SK-N-SH (cell line): Measurements from ENCODE around the gene EPB41L2. TPM values are rescaled to one million over a fixed set of nuclear protein-coding genes. Genes with fewer than 3 reads are reported as not detected.

Experiments
- CTCF ChIA-PET: fragments of 300-600, 350-600 bp; formaldehyde crosslinking; extraction: SDS; loops from one replicate; lab custom pipeline; 2021; lab: Yijun Ruan, JAX
- POLR2A ChIA-PET: fragments of 350-600 bp; sonication (Branson Sonifier 250); formaldehyde crosslinking; extraction: SDS; loops from one replicate; lab custom pipeline; 2020; ENCODE audit warnings: antibody characterized with exemption, inconsistent platforms; lab: Yijun Ruan, JAX
- DNase-seq: peaks from one replicate; pipeline ENCODE4 v3.0.0; 2012
- H2AFZ ChIP-seq: fragments of 200-600 bp; sonication (generic); 2 replicates; pipeline ENCODE4 v1.8.1; 2016; ENCODE audit warnings: antibody characterized with exemption, mild to moderate bottlenecking, low read depth
- H3F3A ChIP-seq: fragments of 200-600 bp; sonication (generic); replicated peaks from 2 replicates; pipeline ENCODE3; 2016; ENCODE audit warnings: antibody characterized with exemption, mild to moderate bottlenecking; ENCODE audit not compliant: insufficient read depth
- H3K27ac ChIP-seq, 2 experiments: fragments of 200-500 bp in 1 of 2; fragments of 200-600 bp in 1 of 2; sonication (Bioruptor generic) in 1 of 2; sonication (generic), shearing (Covaris generic) in 1 of 2; 2 replicates each; pipeline versions ENCODE4 v1.5.1 to v1.6.1; 2014 to 2016; ENCODE audit warnings: low read depth in 2 of 2, inconsistent platforms in 1 of 2, low read length in 1 of 2, mild to moderate bottlenecking in 1 of 2, mixed read lengths in 1 of 2
- H3K27me3 ChIP-seq: fragments of 200-600 bp; sonication (generic), shearing (Covaris generic); 2 replicates; pipeline ENCODE4 v1.6.1; 2016; ENCODE audit warnings: mixed run types; ENCODE audit not compliant: insufficient read depth
- H3K36me3 ChIP-seq, 2 experiments: fragments of 200-500 bp in 1 of 2; fragments of 200-600 bp in 1 of 2; sonication (Bioruptor generic) in 1 of 2; sonication (generic) in 1 of 2; replicated peaks in 1 of 2; 2 replicates each; pipeline versions ENCODE3 to v1.5.1; 2014 to 2016; ENCODE audit warnings: low read length in 1 of 2, mild to moderate bottlenecking in 1 of 2; ENCODE audit not compliant: insufficient read depth in 2 of 2, control insufficient read depth in 1 of 2
- H3K4me1 ChIP-seq, 2 experiments: fragments of 200-500 bp in 1 of 2; fragments of 200-600 bp in 1 of 2; sonication (Bioruptor generic) in 1 of 2; sonication (generic), shearing (Covaris generic) in 1 of 2; 2 replicates each; pipeline versions ENCODE4 v1.5.1 to v1.6.1; 2014 to 2016; ENCODE audit warnings: low read depth in 1 of 2, low read length in 1 of 2, mixed run types in 1 of 2; ENCODE audit not compliant: insufficient read depth in 2 of 2, control insufficient read depth in 1 of 2
- H3K4me2 ChIP-seq: fragments of 200-600 bp; sonication (generic), shearing (Covaris generic); 2 replicates; pipeline ENCODE4 v1.6.1; 2017; ENCODE audit warnings: mixed run types
- H3K4me3 ChIP-seq, 2 experiments: fragments of 200-500 bp in 1 of 2; fragments of 200-600 bp in 1 of 2; sonication (Bioruptor generic) in 1 of 2; sonication (generic), shearing (Covaris generic) in 1 of 2; 2 replicates each; pipeline versions ENCODE4 v1.5.1 to v1.8.1; 2014 to 2016; ENCODE audit warnings: low read depth in 2 of 2, inconsistent platforms in 1 of 2, low read length in 1 of 2, mild to moderate bottlenecking in 1 of 2, mixed read lengths in 1 of 2, moderate library complexity in 1 of 2
- H3K79me2 ChIP-seq: fragments of 200-600 bp; sonication (generic); 2 replicates; pipeline ENCODE4 v1.8.1; 2017; ENCODE audit warnings: mild to moderate bottlenecking; ENCODE audit not compliant: insufficient read depth
- H3K9ac ChIP-seq: fragments of 200-600 bp; sonication (generic); 2 replicates; pipeline ENCODE4 v1.6.1; 2017; ENCODE audit warnings: mixed run types
- H3K9me2 ChIP-seq: fragments of 200-600 bp; sonication (generic); 2 replicates; pipeline ENCODE4 v1.6.1; 2017; ENCODE audit warnings: mixed run types
- H3K9me3 ChIP-seq: fragments of 200-600 bp; sonication (generic); 2 replicates; pipeline ENCODE4 v1.6.1; 2017; ENCODE audit warnings: mixed run types, mild to moderate bottlenecking, moderate library complexity
- H4K20me1 ChIP-seq: fragments of 200-600 bp; sonication (generic); 2 replicates; pipeline ENCODE4 v1.6.1; 2017; ENCODE audit warnings: mild to moderate bottlenecking, mixed run types; ENCODE audit not compliant: insufficient read depth
- FOSL2 ChIP-seq: IDR thresholded peaks from 2 replicates; pipeline ENCODE4 v1.4.0; 2012; ENCODE audit warnings: low read depth, mild to moderate bottlenecking, moderate library complexity, borderline replicate concordance
- GATA2 ChIP-seq: sonication (generic); formaldehyde crosslinking; IDR thresholded peaks from 2 replicates; pipeline ENCODE4 v1.5.0; 2020; ENCODE audit warnings: mild to moderate bottlenecking, missing genetic modification reagents
- MEF2A ChIP-seq: IDR thresholded peaks from 2 replicates; pipeline ENCODE4 v1.4.0; 2012; ENCODE audit warnings: low read depth, borderline replicate concordance
- MXI1 ChIP-seq: IDR thresholded peaks from 2 replicates; pipeline ENCODE4 v1.6.1; 2012; ENCODE audit warnings: mild to moderate bottlenecking, low read depth, low read length, improper control_type of control experiment
- NRF1 ChIP-seq: IDR thresholded peaks from 2 replicates; pipeline ENCODE4 v1.6.1; 2012; ENCODE audit warnings: low read depth, mild to moderate bottlenecking, low read length
- POLR2AphosphoS5 ChIP-seq: IDR thresholded peaks from 2 replicates; pipeline ENCODE4 v1.6.1; 2012; ENCODE audit warnings: low read depth, low read length
- RAD21 ChIP-seq: IDR thresholded peaks from 2 replicates; pipeline ENCODE4 v1.6.1; 2012; ENCODE audit warnings: mild to moderate bottlenecking, low read length
- RXRA ChIP-seq: IDR thresholded peaks from 2 replicates; pipeline ENCODE4 v1.4.0; 2012; ENCODE audit warnings: low read depth, mild to moderate bottlenecking, borderline replicate concordance
- TAF1 ChIP-seq: IDR thresholded peaks from 2 replicates; pipeline ENCODE4 v1.6.1; 2012; ENCODE audit warnings: low read depth, mild to moderate bottlenecking, low read length, moderate library complexity, borderline replicate concordance
- TCF12 ChIP-seq: IDR thresholded peaks from 2 replicates; pipeline ENCODE4 v1.4.0; 2012
- USF2 ChIP-seq: fragments of 150-350 bp; IDR thresholded peaks from 2 replicates; pipeline ENCODE4 v1.6.1; 2017; ENCODE audit warnings: antibody characterized with exemption, low read length, low read depth, borderline replicate concordance
- WGBS: methylation state at CpG from one replicate; pipeline ENCODE4 v1.1.6; 2017; ENCODE audit warnings: low lambda C conversion rate; 5-methylcytosine and 5-hydroxymethylcytosine counted together
- polyA plus RNA-seq, 3 experiments: library from polyadenylated mRNA; depleted of rRNA; stranded (reverse); fragments of >200 nt; gene quantifications; 2 replicates each; pipeline ENCODE4 v1.2.3, GENCODE V29; 2012
- TF ChIP-seq, protein P1 (sequence below): IDR thresholded peaks from 2 replicates; pipeline ENCODE4; 2012
- TF ChIP-seq, protein P2 (sequence below): IDR thresholded peaks from 2 replicates; pipeline ENCODE4 v1.4.0; 2012; ENCODE audit warnings: low read depth, borderline replicate concordance

The EPB41L2 gene
- polyA plus RNA-seq, 1 of the 3 experiments (the other 2 are of a cell fraction): 1.4 TPM

DNA sequence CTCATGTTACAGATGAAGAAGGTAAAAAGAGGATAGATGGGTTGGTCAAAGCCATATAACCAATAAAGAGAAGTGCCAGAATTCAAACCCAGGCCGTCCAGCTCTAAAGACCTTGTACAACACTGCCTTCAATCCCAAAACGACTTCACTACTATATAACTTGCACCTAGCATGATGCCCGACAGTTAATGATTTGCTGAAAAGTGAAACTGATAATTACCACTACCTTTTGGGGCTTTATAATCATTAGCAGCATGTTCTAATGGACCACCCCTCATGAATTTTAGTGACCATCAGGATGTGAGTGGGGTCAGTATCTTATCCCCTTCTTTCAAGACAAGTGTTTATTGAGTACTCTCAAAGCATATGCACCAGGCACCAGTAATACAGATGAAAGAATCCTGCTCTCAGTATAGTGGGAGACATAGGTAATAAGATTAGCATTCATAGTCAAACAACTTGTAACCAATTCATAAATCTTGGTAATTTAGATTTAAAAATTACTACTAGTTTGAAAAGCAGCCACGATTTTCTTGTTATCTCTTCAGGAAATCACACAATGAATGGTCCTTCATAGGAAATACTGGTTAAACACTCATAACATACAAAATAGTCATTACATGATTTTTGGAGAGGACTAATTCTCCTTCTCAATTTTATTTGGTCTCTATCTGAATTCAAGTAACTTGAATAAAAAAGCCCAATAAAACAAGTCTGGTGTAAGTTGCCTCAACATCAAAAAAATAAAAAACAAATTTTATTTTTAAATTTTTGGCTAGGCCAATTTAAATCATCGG, 98.0 kb downstream of the EPB41L2 start:
- POLR2A ChIA-PET: no interaction called here
- Histone ChIP-seq H3K4me1 (peaks cover 0 to 8% of the 10 kb centered on the region in 2 experiments; a peak in 1 of 4 replicates), H2AFZ (no peak overlapping the region), H3K9ac (no peak overlapping the region), H3K27me3 (peaks cover 11% of the 10 kb centered on the region; the same call in 1 of the 2 replicates), H3K4me2 (no peak overlapping the region), H3K79me2 (no peaks in the 10 kb centered on the region), H3K9me2 (no peaks in the 10 kb centered on the region), H3K9me3 (no peaks in the 10 kb centered on the region), H3K4me3 (no peak overlapping the region)
- no peak for DNase-seq
- CTCF ChIA-PET: no interaction called here
- TF ChIP-seq TAF1 (no peak), MEF2A (no peak), FOSL2 (no peak), RAD21 (no peak), USF2 (no peak), RXRA (no peak), GATA2 (CRISPR knock-in tag) (no peak), TCF12 (no peak), NRF1 (no peak), POLR2AphosphoS5 (no peak), MXI1 (no peak)
- TF ChIP-seq, protein P1, sequence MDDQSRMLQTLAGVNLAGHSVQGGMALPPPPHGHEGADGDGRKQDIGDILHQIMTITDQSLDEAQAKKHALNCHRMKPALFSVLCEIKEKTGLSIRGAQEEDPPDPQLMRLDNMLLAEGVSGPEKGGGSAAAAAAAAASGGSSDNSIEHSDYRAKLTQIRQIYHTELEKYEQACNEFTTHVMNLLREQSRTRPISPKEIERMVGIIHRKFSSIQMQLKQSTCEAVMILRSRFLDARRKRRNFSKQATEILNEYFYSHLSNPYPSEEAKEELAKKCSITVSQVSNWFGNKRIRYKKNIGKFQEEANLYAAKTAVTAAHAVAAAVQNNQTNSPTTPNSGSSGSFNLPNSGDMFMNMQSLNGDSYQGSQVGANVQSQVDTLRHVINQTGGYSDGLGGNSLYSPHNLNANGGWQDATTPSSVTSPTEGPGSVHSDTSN: no peak
- TF ChIP-seq, protein P2, sequence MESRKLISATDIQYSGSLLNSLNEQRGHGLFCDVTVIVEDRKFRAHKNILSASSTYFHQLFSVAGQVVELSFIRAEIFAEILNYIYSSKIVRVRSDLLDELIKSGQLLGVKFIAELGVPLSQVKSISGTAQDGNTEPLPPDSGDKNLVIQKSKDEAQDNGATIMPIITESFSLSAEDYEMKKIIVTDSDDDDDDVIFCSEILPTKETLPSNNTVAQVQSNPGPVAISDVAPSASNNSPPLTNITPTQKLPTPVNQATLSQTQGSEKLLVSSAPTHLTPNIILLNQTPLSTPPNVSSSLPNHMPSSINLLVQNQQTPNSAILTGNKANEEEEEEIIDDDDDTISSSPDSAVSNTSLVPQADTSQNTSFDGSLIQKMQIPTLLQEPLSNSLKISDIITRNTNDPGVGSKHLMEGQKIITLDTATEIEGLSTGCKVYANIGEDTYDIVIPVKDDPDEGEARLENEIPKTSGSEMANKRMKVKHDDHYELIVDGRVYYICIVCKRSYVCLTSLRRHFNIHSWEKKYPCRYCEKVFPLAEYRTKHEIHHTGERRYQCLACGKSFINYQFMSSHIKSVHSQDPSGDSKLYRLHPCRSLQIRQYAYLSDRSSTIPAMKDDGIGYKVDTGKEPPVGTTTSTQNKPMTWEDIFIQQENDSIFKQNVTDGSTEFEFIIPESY: no peak
- TF ChIP-seq, all 33 proteins: peak for 0
- WGBS: 11% methylated on average over 5 of the region's 5 CpGs
- Histone ChIP-seq H3F3A (no peaks in the 10 kb centered on the region), H3K27ac (no peak overlapping the region), H3K36me3 (no peaks in the 10 kb centered on the region), H4K20me1 (no peaks in the 10 kb centered on the region)
